Nephron progenitor cell (in vitro differentiated cells): ENCODE results near the gene NCOA7.
A peak's percentile ranks its signal among the peaks of the same experiment; 100 is the strongest.

ENCODE experiments used
- DNase-seq: peaks from one replicate; pipeline ENCODE4 v3.0.0; 2021
- H3K27ac Mint-ChIP-seq: 2 replicates; pipeline ENCODE4 v1.8.0; 2021; ENCODE audit warnings: mild to moderate bottlenecking, moderate library complexity, mixed read lengths
- H3K27me3 Mint-ChIP-seq: 2 replicates; pipeline ENCODE4 v1.8.0; 2021; ENCODE audit warnings: mild to moderate bottlenecking, low read depth, mixed read lengths; ENCODE audit not compliant: poor library complexity
- H3K36me3 Mint-ChIP-seq: 2 replicates; pipeline ENCODE4 v1.8.0; 2021; ENCODE audit warnings: low read depth, mixed read lengths
- H3K4me1 Mint-ChIP-seq: 2 replicates; pipeline ENCODE4 v1.8.0; 2021; ENCODE audit warnings: mixed read lengths
- H3K4me3 Mint-ChIP-seq: 2 replicates; pipeline ENCODE4 v1.8.0; 2021; ENCODE audit warnings: mild to moderate bottlenecking, moderate library complexity, mixed read lengths
- H3K9me3 Mint-ChIP-seq: 2 replicates; pipeline ENCODE4 v1.8.0; 2021; ENCODE audit warnings: mild to moderate bottlenecking, moderate library complexity, mixed read lengths
- TF ChIP-seq, protein P1 (sequence below): fragments of 200-600 bp; sonication (generic); IDR thresholded peaks from 2 replicates; pipeline ENCODE4 v1.5.0; 2021; ENCODE audit warnings: antibody characterized with exemption

Gene NCOA7

GRCh38 chr6:125868678-125869395, 78.1 kb downstream of the NCOA7 start:
- Mint-ChIP-seq H3K9me3 (no peaks in the 10 kb centered on the region), H3K36me3 (no peaks in the 10 kb centered on the region), H3K27ac (no peak overlapping the region), H3K27me3 (peaks cover 4% of the 10 kb centered on the region), H3K4me1 (no peaks in the 10 kb centered on the region), H3K4me3 (no peak overlapping the region)
- DNase-seq, result no peak
- TF ChIP-seq, protein P1, sequence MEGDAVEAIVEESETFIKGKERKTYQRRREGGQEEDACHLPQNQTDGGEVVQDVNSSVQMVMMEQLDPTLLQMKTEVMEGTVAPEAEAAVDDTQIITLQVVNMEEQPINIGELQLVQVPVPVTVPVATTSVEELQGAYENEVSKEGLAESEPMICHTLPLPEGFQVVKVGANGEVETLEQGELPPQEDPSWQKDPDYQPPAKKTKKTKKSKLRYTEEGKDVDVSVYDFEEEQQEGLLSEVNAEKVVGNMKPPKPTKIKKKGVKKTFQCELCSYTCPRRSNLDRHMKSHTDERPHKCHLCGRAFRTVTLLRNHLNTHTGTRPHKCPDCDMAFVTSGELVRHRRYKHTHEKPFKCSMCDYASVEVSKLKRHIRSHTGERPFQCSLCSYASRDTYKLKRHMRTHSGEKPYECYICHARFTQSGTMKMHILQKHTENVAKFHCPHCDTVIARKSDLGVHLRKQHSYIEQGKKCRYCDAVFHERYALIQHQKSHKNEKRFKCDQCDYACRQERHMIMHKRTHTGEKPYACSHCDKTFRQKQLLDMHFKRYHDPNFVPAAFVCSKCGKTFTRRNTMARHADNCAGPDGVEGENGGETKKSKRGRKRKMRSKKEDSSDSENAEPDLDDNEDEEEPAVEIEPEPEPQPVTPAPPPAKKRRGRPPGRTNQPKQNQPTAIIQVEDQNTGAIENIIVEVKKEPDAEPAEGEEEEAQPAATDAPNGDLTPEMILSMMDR, result no peak

DNA sequence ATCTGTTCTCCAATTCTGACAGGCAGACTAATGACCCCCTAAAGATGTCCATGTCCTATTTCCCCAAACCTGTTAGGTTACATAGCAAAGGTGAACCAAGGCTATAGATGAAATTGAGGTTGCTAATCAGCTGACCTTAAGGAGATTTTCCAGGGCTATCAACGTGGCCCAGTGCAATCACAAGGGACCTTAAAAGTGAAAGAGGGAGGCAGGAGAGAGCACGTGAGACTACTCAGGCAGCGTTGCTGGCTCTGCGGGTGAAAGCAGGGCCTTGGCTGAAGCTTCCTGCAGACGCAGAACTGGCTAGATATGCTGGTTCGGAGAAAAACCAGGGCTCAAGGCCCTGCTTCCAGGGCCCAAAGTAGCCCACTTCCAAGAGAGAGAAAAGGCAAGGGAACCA, 78.7 kb downstream of the NCOA7 start:
- TF ChIP-seq, protein P1, result no peak
- no peak for DNase-seq
- no peak overlapping the region for H3K27ac Mint-ChIP-seq
- no peaks in the 10 kb centered on the region for H3K4me1 Mint-ChIP-seq
- no peak overlapping the region for H3K4me3 Mint-ChIP-seq
- no peaks in the 10 kb centered on the region for H3K9me3 Mint-ChIP-seq
- no peaks in the 10 kb centered on the region for H3K36me3 Mint-ChIP-seq
- peaks cover 4% of the 10 kb centered on the region for H3K27me3 Mint-ChIP-seq

DNA sequence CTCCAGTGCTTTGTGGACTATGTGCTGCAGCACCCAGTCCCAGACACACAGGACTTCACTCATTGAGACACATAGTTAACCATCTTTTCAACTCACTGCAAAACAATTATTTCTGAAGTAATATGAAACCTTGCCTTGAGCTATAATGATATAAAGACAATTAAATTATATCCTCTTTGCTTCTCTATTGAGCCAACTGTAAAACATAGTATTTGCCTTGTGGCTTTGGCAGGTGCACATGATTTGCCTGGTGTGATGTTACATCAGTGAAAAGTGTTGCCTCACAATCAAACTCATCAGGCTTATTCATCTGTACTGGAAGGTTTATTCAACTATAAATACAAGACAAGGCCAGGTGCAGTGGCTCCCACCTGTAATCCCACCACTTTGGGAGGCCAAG, 80.6 kb downstream of the NCOA7 start:
- Mint-ChIP-seq H3K4me3 (no peak overlapping the region), H3K4me1 (no peaks in the 10 kb centered on the region), H3K27ac (no peak overlapping the region), H3K36me3 (peaks cover 5% of the 10 kb centered on the region), H3K9me3 (no peaks in the 10 kb centered on the region), H3K27me3 (peaks cover 4% of the 10 kb centered on the region)
- TF ChIP-seq, protein P1, result no peak
- no peak for DNase-seq

GRCh38 chr6:125872259-125872921, 81.6 kb downstream of the NCOA7 start:
- Mint-ChIP-seq H3K9me3 (no peaks in the 10 kb centered on the region), H3K27ac (peak overlapping the region; percentile 20)

GRCh38 chr6:125882243-125882642, 91.5 kb downstream of the NCOA7 start:
- H3K9me3 Mint-ChIP-seq, result no peaks in the 10 kb centered on the region
- H3K36me3 Mint-ChIP-seq, result peaks cover 13% of the 10 kb centered on the region
- no peak overlapping the region for H3K27ac Mint-ChIP-seq
- TF ChIP-seq, protein P1, result no peak
- no peak for DNase-seq
- no peaks in the 10 kb centered on the region for H3K27me3 Mint-ChIP-seq
- no peaks in the 10 kb centered on the region for H3K4me1 Mint-ChIP-seq
- no peak overlapping the region for H3K4me3 Mint-ChIP-seq

More at GRCh38 chr6:125872259-125872921, 81.6 kb downstream of the NCOA7 start:
- Mint-ChIP-seq H3K27me3 (peaks cover 4% of the 10 kb centered on the region), H3K4me3 (no peak overlapping the region), H3K4me1 (no peaks in the 10 kb centered on the region), H3K36me3 (peaks cover 5% of the 10 kb centered on the region)
- TF ChIP-seq, protein P1, result no peak
- no peak for DNase-seq
